K562 (cell line): ENCODE results near the gene FSCN2. TPM values are rescaled to one million over a fixed set of nuclear protein-coding genes. Genes with fewer than 3 reads are reported as not detected.
A peak's percentile ranks its signal among the peaks of the same experiment; 100 is the strongest.

Experiments
- ATF7 ChIP-seq: fragments of 450-650 bp; IDR thresholded peaks from 2 replicates; pipeline ENCODE4 v1.7.1; 2014; ENCODE audit warnings: mild to moderate bottlenecking, moderate library complexity
- C11orf30 ChIP-seq: fragments of 450-650 bp; IDR thresholded peaks from 2 replicates; pipeline ENCODE4 v1.6.1; 2016; ENCODE audit warnings: low read depth, mild to moderate bottlenecking
- CREBBP ChIP-seq: IDR thresholded peaks from one replicate; pipeline ENCODE4 v1.6.1; 2012; ENCODE audit warnings: low read depth, mild to moderate bottlenecking, control low read depth, inconsistent platforms, low read length
- EP400 ChIP-seq: fragments of 450-650 bp; IDR thresholded peaks from 2 replicates; pipeline ENCODE4 v1.6.1; 2017; ENCODE audit warnings: antibody characterized with exemption, mild to moderate bottlenecking, moderate library complexity
- HNRNPL ChIP-seq: fragments of 200-400 bp; formaldehyde crosslinking; IDR thresholded peaks from 2 replicates; pipeline ENCODE4 v1.6.1; 2017; ENCODE audit warnings: low read depth, mild to moderate bottlenecking, low read length
- JUN ChIP-seq, 2 experiments: sonication (generic) in 1 of 2; formaldehyde crosslinking in 1 of 2; IDR thresholded peaks; 2 replicates each; pipeline versions ENCODE4 v1.6.1 to v1.8.0; 2012 to 2022; ENCODE audit warnings: borderline replicate concordance in 2 of 2, mild to moderate bottlenecking in 2 of 2, improper control_type of control experiment in 1 of 2, low read depth in 1 of 2, low read length in 1 of 2, missing genetic modification reagents in 1 of 2
- L3MBTL2 ChIP-seq: fragments of 450-650 bp; IDR thresholded peaks from 2 replicates; pipeline ENCODE4 v1.6.1; 2016; ENCODE audit warnings: mild to moderate bottlenecking, moderate library complexity
- REST ChIP-seq, 2 experiments: fragments of 450-650 bp; formaldehyde crosslinking in 1 of 2; IDR thresholded peaks; 2 replicates each; pipeline versions ENCODE4 v1.4.0 to v1.6.1; 2014 to 2020; ENCODE audit warnings: mild to moderate bottlenecking in 2 of 2, borderline replicate concordance in 1 of 2, low read depth in 1 of 2
- SMAD2 ChIP-seq: fragments of 150-350 bp; IDR thresholded peaks from 2 replicates; pipeline ENCODE4 v1.6.1; 2014; ENCODE audit warnings: low read depth, mild to moderate bottlenecking, low read length
- SRF ChIP-seq, 2 experiments: fragments of 250-450, 450-650 bp in 1 of 2; sonication (Bioruptor Pico) in 1 of 2; sonication (generic) in 1 of 2; formaldehyde crosslinking; IDR thresholded peaks; 2 replicates each; pipeline versions ENCODE4 v1.5.0 to v1.5.1; 2020 to 2022; ENCODE audit warnings: mild to moderate bottlenecking in 1 of 2, missing genetic modification reagents in 1 of 2
- USF1 ChIP-seq: sonication (generic); formaldehyde crosslinking; IDR thresholded peaks from 2 replicates; pipeline ENCODE4 v1.9.0; 2022; ENCODE audit warnings: mild to moderate bottlenecking, missing genetic modification reagents
- ZNF551 ChIP-seq: fragments of 250-450 bp; sonication (Bioruptor Pico); IDR thresholded peaks from 2 replicates; pipeline ENCODE4 v1.5.0; 2021; ENCODE audit warnings: mild to moderate bottlenecking, moderate library complexity
- polyA plus RNA-seq, 8 experiments: library from polyadenylated mRNA; depleted of rRNA in 4 of 8; stranded (reverse) in 5 of 8; unstranded in 3 of 8; fragments of >200 nt; fragmentation: Nextera tagmentation in 2 of 8; fragmentation: Illumina TruSeq in 1 of 8; extraction: Ambion mirVana in 2 of 8; extraction: Trizol in 1 of 8; gene quantifications; 2 replicates each; pipeline versions ENCODE4 v1.2.1 to v1.2.3, GENCODE V29; 2011 to 2014; ENCODE audit warnings: inconsistent platforms in 1 of 8, missing spikeins in 1 of 8
- total RNA-seq, 7 experiments: library from RNA; depleted of rRNA in 6 of 7; stranded (reverse); fragments of >200 nt in 6 of 7; fragmentation: Illumina TruSeq in 2 of 7; extraction: Trizol in 2 of 7; gene quantifications; 2 replicates each; pipeline versions ENCODE4 v1.2.1 to v1.2.3, GENCODE V29; 2011 to 2021; ENCODE audit warnings: low replicate concordance in 1 of 7
- TF ChIP-seq, protein P1 (sequence below): sonication (generic); formaldehyde crosslinking; IDR thresholded peaks from 2 replicates; pipeline ENCODE4 v1.8.0; 2022; ENCODE audit warnings: missing genetic modification reagents, mild to moderate bottlenecking, moderate library complexity, borderline replicate concordance
- TF ChIP-seq, protein P2 (sequence below), 2 experiments: fragments of 450-650 bp in 1 of 2; sonication (generic) in 1 of 2; formaldehyde crosslinking in 1 of 2; IDR thresholded peaks in 1 of 2; conservative IDR thresholded peaks in 1 of 2; 2 replicates each; pipeline versions ENCODE4 v1.6.1 to v1.8.1; 2016 to 2023; ENCODE audit warnings: mild to moderate bottlenecking in 2 of 2, moderate library complexity in 2 of 2, inconsistent platforms in 1 of 2, missing genetic modification reagents in 1 of 2

Gene FSCN2
- total and polyA plus RNA-seq, 9 of the 15 experiments (the other 6 are each of a cell fraction or from before 2014, with no cell fraction given): 0.08 TPM; not detected in 8

GRCh38 chr17:81480140-81481072 lies 47.8 kb upstream of the FSCN2 start (continued):
- TF ChIP-seq REST (IDR thresholded peaks at IDR 0.05; ENCODE audit: borderline replicate concordance) (peak; percentile 47), REST (CRISPR knock-in tag; IDR thresholded peaks at IDR 0.05; ENCODE audit: low read depth) (no peak), EP400 (0 out of 2 replicates have a peak, but pooled peaks have one; percentile 14), SRF (CRISPR knock-in tag; IDR thresholded peaks at IDR 0.05) (peak in 1 of 2 experiments; percentile 59; a peak in 1 of 4 replicates), JUN (IDR thresholded peaks at IDR 0.05; ENCODE audit: borderline replicate concordance, low read depth, low read length) (0 out of 2 replicates have a peak, but pooled peaks have one; percentile 10), JUN (CRISPR knock-in tag; IDR thresholded peaks at IDR 0.05; ENCODE audit: borderline replicate concordance) (no peak), CREBBP (no peak), ATF7 (peak; percentile 28; the same call in 1 of the 2 replicates), ZNF551 (no peak), L3MBTL2 (peak; percentile 62; the same call in 1 of the 2 replicates), C11orf30 (peak; percentile 71), HNRNPL (no peak), USF1 (CRISPR knock-in tag) (peak; percentile 4; the same call in 1 of the 2 replicates), SMAD2 (no peak)
- TF ChIP-seq, protein P1, sequence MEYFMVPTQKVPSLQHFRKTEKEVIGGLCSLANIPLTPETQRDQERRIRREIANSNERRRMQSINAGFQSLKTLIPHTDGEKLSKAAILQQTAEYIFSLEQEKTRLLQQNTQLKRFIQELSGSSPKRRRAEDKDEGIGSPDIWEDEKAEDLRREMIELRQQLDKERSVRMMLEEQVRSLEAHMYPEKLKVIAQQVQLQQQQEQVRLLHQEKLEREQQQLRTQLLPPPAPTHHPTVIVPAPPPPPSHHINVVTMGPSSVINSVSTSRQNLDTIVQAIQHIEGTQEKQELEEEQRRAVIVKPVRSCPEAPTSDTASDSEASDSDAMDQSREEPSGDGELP (CRISPR knock-in tag): peak; percentile 55; the same call in 1 of the 2 replicates
- TF ChIP-seq, protein P2, sequence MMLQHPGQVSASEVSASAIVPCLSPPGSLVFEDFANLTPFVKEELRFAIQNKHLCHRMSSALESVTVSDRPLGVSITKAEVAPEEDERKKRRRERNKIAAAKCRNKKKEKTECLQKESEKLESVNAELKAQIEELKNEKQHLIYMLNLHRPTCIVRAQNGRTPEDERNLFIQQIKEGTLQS (IDR thresholded peaks at IDR 0.05): peak; percentile 44; the same call in 1 of the 2 replicates
- TF ChIP-seq, protein P2 (CRISPR knock-in tag; conservative IDR thresholded peaks at IDR 0.05): no peak
